WI38 (cell line): ENCODE data around the gene KCNE1.

Experiments used
- H3K4me3 ChIP-seq: 2 replicates; pipeline ENCODE4 v1.5.1; 2011; ENCODE audit warnings: low read depth, mild to moderate bottlenecking, control low read depth, low read length
- CTCF ChIP-seq: IDR thresholded peaks from 2 replicates; pipeline ENCODE4 v1.5.1; 2012; ENCODE audit warnings: low read depth, mild to moderate bottlenecking, control low read depth, low read length

The KCNE1 gene

GRCh38 chr21:34526241-34526617, 14.2 kb upstream of the KCNE1 start:
- TF ChIP-seq CTCF = no peak
- peak overlapping the region; percentile 88 for H3K4me3 ChIP-seq

- TF ChIP-seq CTCF = no peak
- H3K4me3 ChIP-seq = peak overlapping the region; percentile 88
These were observed 12.9 kb upstream of the KCNE1 start for GRCh38 chr21:34524646-34525601.

- TF ChIP-seq CTCF = no peak
These were observed 11.1 kb upstream of the KCNE1 start for GRCh38 chr21:34523019-34523555.

GRCh38 chr21:34522284-34522683, 10.3 kb upstream of the KCNE1 start:
- TF ChIP-seq CTCF = no peak

More at GRCh38 chr21:34523019-34523555, 11.1 kb upstream of the KCNE1 start:
- H3K4me3 ChIP-seq = no peak overlapping the region

GRCh38 chr21:34521561-34521960, 9.6 kb upstream of the KCNE1 start:
- TF ChIP-seq CTCF = no peak
- H3K4me3 ChIP-seq = no peak overlapping the region

More at GRCh38 chr21:34522284-34522683, 10.3 kb upstream of the KCNE1 start:
- H3K4me3 ChIP-seq = no peak overlapping the region

GRCh38 chr21:34520764-34521508, 8.9 kb upstream of the KCNE1 start:
- no peak overlapping the region for H3K4me3 ChIP-seq
- no peak for TF ChIP-seq CTCF
